Sigmoid colon (tissue), 7 donors: ENCODE measurements around the gene KCNQ1OT1. TPM values are rescaled to one million over a fixed set of nuclear protein-coding genes. Genes with fewer than 3 reads are reported as not detected.
A peak's percentile ranks its signal among the peaks of the same experiment; 100 is the strongest.

ENCODE experiments used
- DNase-seq: peaks from one replicate; pipeline ENCODE4 v3.0.0-alpha.2; 2019
- H3K27ac ChIP-seq, 4 donors: fragments of 200-600 bp; sonication (generic); one replicate each; pipeline ENCODE4 v1.5.1; 2016 to 2019; ENCODE audit warnings: mild to moderate bottlenecking in 1 of 4
- H3K27me3 ChIP-seq, 3 donors: fragments of 200-600 bp; sonication (generic); one replicate each; pipeline ENCODE4 v1.5.1; 2019; ENCODE audit warnings: mild to moderate bottlenecking in 1 of 3
- H3K36me3 ChIP-seq, 4 donors: fragments of 200-600 bp; sonication (generic); one replicate each; pipeline ENCODE4 v1.5.1; 2016 to 2019
- H3K4me1 ChIP-seq, 4 donors: fragments of 200-600 bp; sonication (generic); one replicate each; pipeline ENCODE4 v1.5.1; 2017 to 2019
- H3K4me3 ChIP-seq, 4 donors: fragments of 200-600 bp; sonication (generic); one replicate each; pipeline ENCODE4 v1.5.1; 2017 to 2019; ENCODE audit warnings: mild to moderate bottlenecking in 2 of 4, moderate library complexity in 1 of 4
- H3K9me3 ChIP-seq, 4 donors: fragments of 200-600 bp in 3 of 4; sonication (generic) in 3 of 4; one replicate each; pipeline versions ENCODE4 v1.5.1 to v1.6.1; 2013 to 2019
- EP300 ChIP-seq, 4 donors: sonication (generic); formaldehyde crosslinking; IDR thresholded peaks; one replicate each; pipeline ENCODE4 v1.6.1; 2017; ENCODE audit warnings: antibody characterized with exemption in 4 of 4
- POLR2A ChIP-seq, 2 donors: fragments of 450-650 bp; IDR thresholded peaks; one replicate each; pipeline ENCODE4 v1.6.1; 2016; ENCODE audit warnings: antibody characterized with exemption in 2 of 2, mild to moderate bottlenecking in 2 of 2, moderate library complexity in 2 of 2
- POLR2AphosphoS5 ChIP-seq, 4 donors: sonication (generic); formaldehyde crosslinking; IDR thresholded peaks; one replicate each; pipeline ENCODE4 v1.6.1; 2017; ENCODE audit warnings: antibody characterized with exemption in 4 of 4
- WGBS, 2 donors: extraction: QIAGEN DNeasy Blood & Tissue Kit; methylation state at CpG; one replicate each; pipeline ENCODE4 v1.1.7; 2013; 5-methylcytosine and 5-hydroxymethylcytosine counted together
- intact Hi-C: fragments of 100-400 bp; cut with DNase I; formaldehyde crosslinking; loops from one replicate; pipeline ENCODE4 v1.15.1; 2023
- polyA plus RNA-seq, 3 donors: library from polyadenylated mRNA; stranded (reverse); fragments of 200-250 nt; gene quantifications; one replicate each; pipeline ENCODE4 v1.2.3, GENCODE V29; 2013
- total RNA-seq, 4 donors: library from RNA; depleted of rRNA; stranded (reverse); fragments of >200 nt; gene quantifications; one replicate each; pipeline ENCODE4 v1.1.0, GENCODE V29; 2016
- TF ChIP-seq, protein P1 (sequence below), 4 experiments: fragments of 450-650 bp in 3 of 4; fragments of 200-600 bp in 1 of 4; IDR thresholded peaks; one replicate each; pipeline ENCODE4 v1.5.1; 2016 to 2019; ENCODE audit warnings: antibody characterized with exemption in 4 of 4, mild to moderate bottlenecking in 3 of 4, moderate library complexity in 2 of 4
- donor health status: healthy with polysubstance abuse.
- donor health status: Bipolar disorder and iron deficiency.
- donor health status: healthy.

The KCNQ1OT1 gene
- total and polyA plus RNA-seq, 7 donors = under 0.01 to 3.6 (median 0.99) TPM

DNA sequence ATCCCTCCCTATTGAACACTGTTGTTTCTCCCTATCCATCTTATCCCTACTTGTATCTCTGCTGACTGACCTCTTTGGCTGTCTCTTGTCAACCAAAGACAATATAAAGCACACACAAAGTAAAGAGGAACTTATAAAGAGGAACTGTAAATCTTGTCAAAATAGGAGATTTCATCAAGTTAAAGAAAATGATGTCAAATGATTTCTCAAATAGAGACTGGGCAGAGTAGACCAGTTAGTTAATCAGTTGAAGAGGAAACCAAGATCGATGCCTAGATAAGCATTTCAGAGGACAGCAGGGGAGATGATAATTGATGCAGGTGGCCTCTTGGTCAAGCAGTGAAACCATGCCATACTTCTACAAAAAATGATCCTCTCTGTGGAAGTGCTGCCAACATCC is 22.7 kb downstream of the KCNQ1OT1 start:
- intact Hi-C loops = loop anchor here (5.0 kb wide), 1 partner anchor 150 kb away; no protein-coding TSS in a partner anchor
- H3K27ac ChIP-seq = no peak overlapping the region
- peaks cover 0 to 42% (median 35%) of the 10 kb centered on the region in 4 donors for H3K4me1 ChIP-seq
- WGBS, 2 donors = 52 to 60% methylated on average over 1 of the region's 1 CpG
- no peak for TF ChIP-seq POLR2AphosphoS5 (IDR thresholded peaks at IDR 0.05)
- TF ChIP-seq POLR2A (IDR thresholded peaks at IDR 0.05) = no peak
- TF ChIP-seq, protein P1, sequence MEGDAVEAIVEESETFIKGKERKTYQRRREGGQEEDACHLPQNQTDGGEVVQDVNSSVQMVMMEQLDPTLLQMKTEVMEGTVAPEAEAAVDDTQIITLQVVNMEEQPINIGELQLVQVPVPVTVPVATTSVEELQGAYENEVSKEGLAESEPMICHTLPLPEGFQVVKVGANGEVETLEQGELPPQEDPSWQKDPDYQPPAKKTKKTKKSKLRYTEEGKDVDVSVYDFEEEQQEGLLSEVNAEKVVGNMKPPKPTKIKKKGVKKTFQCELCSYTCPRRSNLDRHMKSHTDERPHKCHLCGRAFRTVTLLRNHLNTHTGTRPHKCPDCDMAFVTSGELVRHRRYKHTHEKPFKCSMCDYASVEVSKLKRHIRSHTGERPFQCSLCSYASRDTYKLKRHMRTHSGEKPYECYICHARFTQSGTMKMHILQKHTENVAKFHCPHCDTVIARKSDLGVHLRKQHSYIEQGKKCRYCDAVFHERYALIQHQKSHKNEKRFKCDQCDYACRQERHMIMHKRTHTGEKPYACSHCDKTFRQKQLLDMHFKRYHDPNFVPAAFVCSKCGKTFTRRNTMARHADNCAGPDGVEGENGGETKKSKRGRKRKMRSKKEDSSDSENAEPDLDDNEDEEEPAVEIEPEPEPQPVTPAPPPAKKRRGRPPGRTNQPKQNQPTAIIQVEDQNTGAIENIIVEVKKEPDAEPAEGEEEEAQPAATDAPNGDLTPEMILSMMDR (IDR thresholded peaks at IDR 0.05) = no peak
- no peak for TF ChIP-seq EP300 (IDR thresholded peaks at IDR 0.05)
- no peak overlapping the region for H3K4me3 ChIP-seq
- H3K36me3 ChIP-seq = no peaks in the 10 kb centered on the region
- DNase-seq = no peak
- no peaks in the 10 kb centered on the region for H3K27me3 ChIP-seq
- no peaks in the 10 kb centered on the region for H3K9me3 ChIP-seq

GRCh38 chr11:2675540-2675939 is 24.3 kb downstream of the KCNQ1OT1 start:
- Histone ChIP-seq H3K9me3 (no peaks in the 10 kb centered on the region), H3K36me3 (no peaks in the 10 kb centered on the region), H3K27ac (peak overlapping the region; percentile 8 to 85 (median 72)), H3K27me3 (no peaks in the 10 kb centered on the region), H3K4me1 (peaks cover 0 to 42% (median 35%) of the 10 kb centered on the region in 4 donors), H3K4me3 (no peak overlapping the region)
- no peak for TF ChIP-seq POLR2A (IDR thresholded peaks at IDR 0.05)
- peak; percentile 63 to 89 (median 86) for TF ChIP-seq POLR2AphosphoS5 (IDR thresholded peaks at IDR 0.05)
- no peak for TF ChIP-seq EP300 (IDR thresholded peaks at IDR 0.05)
- 90 to 92% methylated on average over 7 of the region's 7 CpGs for WGBS, 2 donors
- intact Hi-C loops = loop anchor here (2.0 to 5.0 kb wide), 2 partner anchors 103 to 152 kb away; no protein-coding TSS in a partner anchor
- peak; percentile 77 for DNase-seq

GRCh38 chr11:2674658-2675131 is 25.1 kb downstream of the KCNQ1OT1 start:
- Histone ChIP-seq H3K27ac (peak overlapping the region; percentile 8 to 85 (median 72)), H3K27me3 (no peaks in the 10 kb centered on the region), H3K4me3 (no peak overlapping the region), H3K36me3 (no peaks in the 10 kb centered on the region), H3K4me1 (peaks cover 0 to 42% (median 35%) of the 10 kb centered on the region in 4 donors), H3K9me3 (no peaks in the 10 kb centered on the region)
- DNase-seq = peak; percentile 75
- intact Hi-C loops = loop anchor here (2.0 to 5.0 kb wide), 2 partner anchors 104 to 153 kb away; no protein-coding TSS in a partner anchor
- TF ChIP-seq, protein P1 (IDR thresholded peaks at IDR 0.05) = no peak
- TF ChIP-seq EP300 (IDR thresholded peaks at IDR 0.05) (no peak), POLR2AphosphoS5 (IDR thresholded peaks at IDR 0.05) (peak in 2 of 4 donors; percentile 15 to 23), POLR2A (IDR thresholded peaks at IDR 0.05) (no peak)
- WGBS, 2 donors = 82 to 83% methylated on average over 8 of the region's 8 CpGs

- TF ChIP-seq EP300 (IDR thresholded peaks at IDR 0.05) (no peak), POLR2A (IDR thresholded peaks at IDR 0.05) (no peak), POLR2AphosphoS5 (IDR thresholded peaks at IDR 0.05) (no peak)
- TF ChIP-seq, protein P1 (IDR thresholded peaks at IDR 0.05) = no peak
- intact Hi-C loops = loop anchor here (2.0 kb wide), 1 partner anchor 105 kb away; no protein-coding TSS in a partner anchor
- Histone ChIP-seq H3K27me3 (no peaks in the 10 kb centered on the region), H3K9me3 (no peaks in the 10 kb centered on the region), H3K4me1 (peaks cover 0 to 40% (median 34%) of the 10 kb centered on the region in 4 donors), H3K36me3 (no peaks in the 10 kb centered on the region), H3K27ac (peak overlapping the region in 3 of 4 donors; percentile 72 to 85 (median 73)), H3K4me3 (no peak overlapping the region)
- DNase-seq = peak; percentile 62
- 85 to 90% methylated on average over 16 of the region's 16 CpGs for WGBS, 2 donors
Measured at GRCh38 chr11:2673871-2674471, 25.8 kb downstream of the KCNQ1OT1 start.

DNA sequence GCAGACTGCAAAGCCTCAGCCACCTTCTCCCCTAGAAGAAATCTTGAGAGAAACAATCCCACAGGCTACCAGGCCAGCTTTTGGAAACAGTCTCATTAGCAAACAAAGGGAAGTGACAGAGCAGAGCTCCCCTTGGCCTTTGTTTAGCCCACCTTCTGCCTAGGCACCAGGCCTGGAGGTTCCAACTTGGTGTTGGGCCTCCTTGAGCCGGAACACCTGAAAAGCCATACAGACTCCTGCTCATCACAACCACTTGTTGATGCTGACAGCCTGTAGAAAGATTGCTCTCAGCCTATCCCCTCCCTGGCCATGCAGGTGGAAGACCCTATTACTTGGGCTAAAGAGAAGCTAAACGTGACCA is 26.6 kb downstream of the KCNQ1OT1 start:
- TF ChIP-seq EP300 (IDR thresholded peaks at IDR 0.05) (no peak), POLR2A (IDR thresholded peaks at IDR 0.05) (no peak), POLR2AphosphoS5 (IDR thresholded peaks at IDR 0.05) (no peak)
- TF ChIP-seq, protein P1 (IDR thresholded peaks at IDR 0.05) = no peak
- Histone ChIP-seq H3K9me3 (no peaks in the 10 kb centered on the region), H3K27ac (no peak overlapping the region), H3K4me3 (no peak overlapping the region), H3K4me1 (peaks cover 0 to 34% (median 32%) of the 10 kb centered on the region in 4 donors), H3K36me3 (no peaks in the 10 kb centered on the region), H3K27me3 (no peaks in the 10 kb centered on the region)
- intact Hi-C loops = no loop called here
- DNase-seq = peak; percentile 21
- WGBS, 2 donors = 95% methylated on average over 2 of the region's 2 CpGs
